HG03575 (cell line): ENCODE data around the gene PCDHB4.
"Not testable (repeated sequence)": the region's sequence is repeated elsewhere in the genome, so short reads cannot be mapped to it uniquely, and the experiment has no call there.

Experiments
- ATAC-seq: cut with Tn5 transposase; IDR thresholded peaks from one replicate; pipeline ENCODE4 v1.9.1; 2021; ENCODE audit not compliant: unreplicated experiment, insufficient number of reproducible peaks, low FRiP score; ENCODE audit errors: extremely low read depth

Gene PCDHB4

DNA sequence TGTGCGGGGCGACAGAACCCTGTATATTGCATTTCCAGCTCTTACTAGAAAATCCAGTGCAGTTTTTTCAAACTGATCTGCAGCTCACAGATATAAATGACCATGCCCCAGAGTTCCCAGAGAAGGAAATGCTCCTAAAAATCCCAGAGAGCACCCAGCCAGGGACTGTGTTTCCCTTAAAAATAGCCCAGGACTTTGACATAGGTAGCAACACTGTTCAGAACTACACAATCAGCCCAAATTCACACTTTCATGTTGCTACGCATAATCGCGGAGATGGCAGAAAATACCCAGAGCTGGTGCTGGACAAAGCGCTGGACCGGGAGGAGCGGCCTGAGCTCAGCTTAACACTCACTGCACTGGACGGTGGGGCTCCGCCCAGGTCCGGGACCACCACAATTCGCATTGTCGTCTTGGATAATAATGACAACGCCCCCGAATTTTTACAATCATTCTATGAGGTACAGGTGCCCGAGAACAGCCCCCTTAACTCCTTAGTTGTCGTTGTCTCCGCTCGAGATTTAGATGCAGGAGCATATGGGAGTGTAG is 14.2 kb downstream of the PCDHB4 start:
- ATAC-seq = no peak

DNA sequence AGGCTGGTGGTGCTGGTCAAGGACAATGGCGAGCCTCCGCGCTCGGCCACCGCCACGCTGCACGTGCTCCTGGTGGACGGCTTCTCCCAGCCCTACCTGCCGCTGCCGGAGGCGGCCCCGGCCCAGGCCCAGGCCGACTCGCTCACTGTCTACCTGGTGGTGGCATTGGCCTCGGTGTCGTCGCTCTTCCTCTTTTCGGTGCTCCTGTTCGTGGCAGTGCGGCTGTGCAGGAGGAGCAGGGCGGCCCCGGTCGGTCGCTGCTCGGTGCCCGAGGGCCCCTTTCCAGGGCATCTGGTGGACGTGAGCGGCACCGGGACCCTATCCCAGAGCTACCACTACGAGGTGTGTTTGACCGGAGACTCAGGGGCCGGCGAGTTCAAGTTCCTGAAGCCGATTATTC is 15.7 kb downstream of the PCDHB4 start:
- not testable (repeated sequence) for ATAC-seq

DNA sequence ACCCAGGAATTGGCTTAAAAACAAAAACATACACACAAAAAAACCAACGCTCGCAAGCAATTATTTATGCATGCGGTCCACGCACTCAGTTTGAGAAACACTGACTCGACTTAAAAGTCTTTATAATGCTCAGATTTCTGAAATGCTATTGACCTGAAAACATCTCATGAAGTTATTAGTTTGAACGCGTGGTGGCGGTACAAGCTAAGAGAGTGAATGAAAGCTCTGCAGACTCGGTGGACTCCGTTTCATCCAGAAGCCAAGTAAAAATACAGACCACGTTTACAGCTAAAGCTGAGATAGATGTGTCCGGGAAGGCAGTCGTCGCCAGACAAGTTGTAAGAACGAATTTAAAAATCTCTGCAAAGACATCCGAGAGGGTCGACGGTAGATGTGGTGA is 28.2 kb downstream of the PCDHB4 start, which contains the start of gene PCDHB6:
TSS of gene PCDHB6 (plus strand) at position 246 of the 400 bp plus-strand sequence. CDS start 201 bp downstream, outside the sequence.
- no peak for ATAC-seq

DNA sequence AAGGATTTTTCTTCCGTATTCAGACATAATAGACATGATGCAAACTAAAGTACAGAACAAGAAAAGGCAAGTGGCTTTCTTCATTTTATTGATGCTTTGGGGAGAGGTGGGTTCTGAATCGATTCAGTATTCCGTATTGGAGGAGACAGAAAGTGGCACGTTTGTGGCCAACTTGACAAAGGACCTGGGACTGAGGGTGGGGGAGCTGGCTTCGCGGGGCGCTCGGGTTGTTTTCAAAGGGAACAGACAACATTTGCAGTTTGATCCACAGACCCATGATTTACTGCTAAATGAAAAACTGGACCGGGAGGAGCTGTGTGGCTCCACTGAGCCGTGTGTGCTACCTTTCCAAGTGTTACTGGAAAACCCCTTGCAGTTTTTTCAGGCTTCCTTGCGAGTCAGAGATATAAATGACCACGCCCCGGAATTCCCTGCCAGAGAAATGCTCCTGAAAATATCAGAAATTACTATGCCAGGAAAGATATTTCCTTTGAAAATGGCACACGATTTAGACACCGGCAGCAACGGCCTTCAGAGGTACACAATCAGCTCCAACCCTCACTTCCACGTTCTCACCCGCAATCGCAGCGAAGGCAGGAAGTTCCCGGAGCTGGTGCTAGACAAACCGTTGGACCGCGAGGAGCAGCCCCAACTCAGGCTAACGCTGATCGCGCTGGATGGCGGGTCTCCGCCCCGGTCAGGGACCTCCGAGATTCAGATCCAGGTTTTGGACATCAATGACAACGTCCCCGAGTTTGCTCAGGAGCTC is 28.8 kb downstream of the PCDHB4 start:
- ATAC-seq = no peak

DNA sequence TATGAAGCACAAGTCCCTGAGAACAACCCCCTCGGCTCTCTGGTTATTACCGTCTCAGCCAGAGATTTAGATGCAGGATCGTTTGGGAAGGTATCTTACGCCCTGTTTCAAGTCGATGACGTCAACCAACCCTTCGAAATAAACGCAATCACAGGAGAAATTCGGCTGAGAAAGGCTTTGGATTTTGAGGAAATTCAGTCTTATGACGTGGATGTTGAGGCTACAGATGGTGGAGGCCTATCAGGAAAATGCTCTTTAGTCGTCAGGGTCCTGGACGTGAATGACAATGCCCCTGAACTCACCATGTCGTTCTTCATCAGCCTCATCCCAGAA is 29.3 kb downstream of the PCDHB4 start:
- ATAC-seq = no peak

DNA sequence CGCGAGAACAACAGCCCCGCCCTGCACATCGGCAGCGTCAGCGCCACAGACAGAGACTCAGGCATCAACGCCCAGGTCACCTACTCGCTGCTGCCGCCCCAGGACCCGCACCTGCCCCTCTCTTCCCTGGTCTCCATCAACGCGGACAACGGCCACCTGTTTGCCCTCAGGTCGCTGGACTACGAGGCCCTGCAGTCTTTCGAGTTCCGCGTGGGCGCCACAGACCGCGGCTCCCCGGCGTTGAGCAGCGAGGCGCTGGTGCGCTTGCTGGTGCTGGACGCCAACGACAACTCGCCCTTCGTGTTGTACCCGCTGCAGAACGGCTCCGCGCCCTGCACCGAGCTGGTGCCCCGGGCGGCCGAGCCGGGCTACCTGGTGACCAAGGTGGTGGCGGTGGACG is 30.0 kb downstream of the PCDHB4 start:
- not testable (repeated sequence) for ATAC-seq

DNA sequence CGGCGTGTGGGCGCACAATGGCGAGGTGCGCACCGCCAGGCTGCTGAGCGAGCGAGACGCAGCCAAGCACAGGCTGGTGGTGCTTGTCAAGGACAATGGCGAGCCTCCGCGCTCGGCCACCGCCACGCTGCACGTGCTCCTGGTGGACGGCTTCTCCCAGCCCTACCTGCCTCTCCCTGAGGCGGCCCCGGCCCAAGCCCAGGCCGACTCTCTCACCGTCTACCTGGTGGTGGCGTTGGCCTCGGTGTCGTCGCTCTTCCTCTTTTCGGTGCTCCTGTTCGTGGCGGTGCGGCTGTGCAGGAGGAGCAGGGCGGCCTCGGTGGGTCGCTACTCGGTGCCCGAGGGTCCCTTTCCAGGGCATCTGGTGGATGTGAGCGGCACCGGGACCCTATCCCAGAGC is 30.5 kb downstream of the PCDHB4 start:
- ATAC-seq = not testable (repeated sequence)

DNA sequence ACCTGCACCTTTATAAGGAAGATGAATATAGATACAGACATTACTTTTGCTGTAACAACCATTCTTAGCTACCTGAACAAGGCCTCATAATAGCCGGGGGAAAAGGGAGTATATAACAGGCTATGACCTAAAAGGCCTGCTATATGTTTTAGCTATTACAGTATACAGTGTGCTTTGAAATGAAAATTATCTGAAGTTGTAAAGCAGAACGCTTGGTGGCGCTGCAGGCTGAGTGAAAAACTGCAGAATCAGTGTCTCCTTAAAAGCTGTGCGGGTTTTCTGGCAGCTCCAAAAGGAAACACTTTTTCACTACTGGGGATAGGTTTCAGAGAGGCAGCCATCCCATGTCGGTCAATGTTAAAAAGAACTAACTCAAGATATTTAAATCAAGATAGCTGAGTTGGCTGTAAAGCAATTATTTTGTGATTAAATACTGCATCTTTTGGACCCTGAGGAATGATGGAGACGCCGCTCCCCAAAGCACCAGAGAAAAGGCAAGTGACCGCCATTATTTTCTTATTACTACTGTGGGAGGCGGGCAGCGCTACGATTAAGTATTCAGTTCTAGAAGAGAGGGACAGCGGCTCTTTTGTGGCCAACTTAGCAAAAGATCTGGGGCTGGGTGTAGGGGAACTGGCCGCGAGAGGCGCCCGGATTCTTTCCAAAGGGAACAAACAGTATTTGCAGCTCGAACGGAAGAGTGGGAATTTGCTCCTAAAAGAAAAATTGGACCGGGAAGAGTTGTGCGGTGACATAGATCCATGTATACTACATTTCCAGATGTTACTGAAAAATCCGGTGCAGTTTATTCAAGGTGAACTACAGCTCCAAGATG is 34.1 kb downstream of the PCDHB4 start:
- ATAC-seq = no peak

DNA sequence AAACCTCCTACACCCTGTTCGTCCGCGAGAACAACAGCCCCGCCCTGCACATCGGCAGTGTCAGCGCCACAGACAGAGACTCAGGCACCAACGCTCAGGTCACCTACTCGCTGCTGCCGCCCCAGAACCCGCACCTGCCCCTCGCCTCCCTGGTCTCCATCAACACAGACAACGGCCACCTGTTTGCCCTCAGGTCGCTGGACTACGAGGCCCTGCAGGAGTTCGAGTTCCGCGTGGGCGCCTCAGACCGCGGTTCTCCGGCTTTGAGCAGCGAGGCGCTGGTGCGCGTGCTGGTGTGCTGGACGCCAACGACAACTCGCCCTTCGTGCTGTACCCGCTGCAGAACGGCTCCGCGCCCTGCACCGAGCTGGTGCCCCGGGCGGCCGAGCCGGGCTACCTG is 35.7 kb downstream of the PCDHB4 start:
- not testable (repeated sequence) for ATAC-seq

DNA sequence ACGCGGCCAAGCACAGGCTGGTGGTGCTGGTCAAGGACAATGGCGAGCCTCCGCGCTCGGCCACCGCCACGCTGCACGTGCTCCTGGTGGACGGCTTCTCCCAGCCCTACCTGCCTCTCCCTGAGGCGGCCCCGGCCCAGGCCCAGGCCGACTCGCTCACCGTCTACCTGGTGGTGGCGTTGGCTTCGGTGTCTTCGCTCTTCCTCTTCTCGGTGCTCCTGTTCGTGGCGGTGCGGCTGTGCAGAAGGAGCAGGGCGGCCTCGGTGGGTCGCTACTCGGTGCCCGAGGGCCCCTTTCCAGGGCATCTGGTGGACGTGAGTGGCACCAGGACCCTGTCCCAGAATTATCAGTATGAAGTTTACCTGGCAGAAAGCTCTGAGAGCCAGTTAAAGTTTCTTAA is 36.3 kb downstream of the PCDHB4 start:
- ATAC-seq = not testable (repeated sequence)

DNA sequence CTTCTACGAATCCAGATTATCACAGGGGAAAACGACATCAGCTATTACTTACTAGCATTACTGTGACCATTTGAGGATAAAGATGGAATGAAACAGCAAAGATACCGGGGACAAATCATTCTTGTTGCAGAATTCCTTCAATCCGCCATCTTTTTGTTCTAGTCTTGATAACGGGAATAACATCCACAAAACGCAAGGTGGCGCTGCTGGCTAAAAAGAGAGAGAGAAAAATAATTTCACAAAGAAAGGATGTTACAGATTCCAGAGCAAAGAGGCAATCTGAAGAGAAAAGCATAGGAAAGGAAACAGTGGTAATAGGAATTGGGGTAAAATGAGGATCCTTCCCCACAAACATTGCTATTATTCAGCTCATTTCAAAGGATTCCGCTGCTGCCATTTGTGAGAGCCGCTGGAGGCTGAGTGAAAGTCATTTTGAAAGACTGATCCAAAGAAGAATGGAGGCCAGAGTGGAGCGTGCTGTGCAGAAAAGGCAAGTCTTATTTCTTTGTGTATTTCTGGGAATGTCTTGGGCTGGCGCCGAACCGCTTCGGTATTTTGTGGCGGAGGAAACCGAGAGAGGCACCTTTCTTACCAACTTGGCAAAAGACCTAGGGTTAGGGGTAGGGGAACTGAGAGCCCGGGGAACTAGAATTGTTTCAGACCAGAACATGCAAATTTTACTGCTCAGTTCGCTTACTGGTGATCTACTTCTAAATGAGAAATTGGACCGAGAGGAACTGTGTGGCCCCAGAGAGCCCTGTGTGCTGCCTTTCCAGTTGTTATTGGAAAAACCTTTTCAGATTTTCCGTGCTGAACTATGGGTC is 51.0 kb downstream of the PCDHB4 start, which contains the start of gene PCDHB7:
TSS of gene PCDHB7 (plus strand) at position 264 of the 824 bp plus-strand sequence. CDS start at position 456, 192 bp downstream.
- no peak for ATAC-seq

DNA sequence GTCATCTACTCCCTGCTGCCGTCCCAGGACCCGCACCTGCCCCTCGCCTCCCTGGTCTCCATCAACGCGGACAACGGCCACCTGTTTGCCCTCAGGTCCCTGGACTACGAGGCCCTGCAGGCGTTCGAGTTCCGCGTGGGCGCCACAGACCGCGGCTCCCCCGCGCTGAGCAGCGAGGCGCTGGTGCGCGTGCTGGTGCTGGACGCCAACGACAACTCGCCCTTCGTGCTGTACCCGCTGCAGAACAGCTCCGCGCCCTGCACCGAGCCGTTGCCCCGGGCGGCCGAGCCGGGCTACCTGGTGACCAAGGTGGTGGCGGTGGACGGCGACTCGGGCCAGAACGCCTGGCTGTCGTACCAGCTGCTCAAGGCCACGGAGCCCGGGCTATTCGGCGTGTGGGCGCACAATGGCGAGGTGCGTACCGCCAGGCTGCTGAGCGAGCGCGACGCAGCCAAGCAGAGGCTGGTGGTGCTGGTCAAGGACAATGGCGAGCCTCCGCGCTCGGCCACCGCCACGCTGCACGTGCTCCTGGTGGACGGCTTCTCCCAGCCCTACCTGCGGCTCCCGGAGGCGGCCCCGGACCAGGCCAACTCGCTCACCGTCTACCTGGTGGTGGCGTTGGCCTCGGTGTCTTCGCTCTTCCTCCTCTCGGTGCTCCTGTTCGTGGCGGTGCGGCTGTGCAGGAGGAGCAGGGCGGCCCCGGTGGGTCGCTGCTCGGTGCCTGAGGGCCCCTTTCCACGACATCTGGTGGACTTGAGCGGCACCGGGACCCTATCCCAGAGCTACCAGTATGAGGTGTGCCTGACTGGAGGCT is 52.9 kb downstream of the PCDHB4 start:
- not testable (repeated sequence) for ATAC-seq
